Posterior vena cava (tissue), 2 donors: ENCODE data around the gene AHRR. TPM values are rescaled to one million over a fixed set of nuclear protein-coding genes. Genes with fewer than 3 reads are reported as not detected.
"Not testable (repeated sequence)": the region's sequence is repeated elsewhere in the genome, so short reads cannot be mapped to it uniquely, and the experiment has no call there.

ENCODE experiments used
- DNase-seq: peaks from one replicate; pipeline ENCODE4 v3.0.0-alpha.2; 2020; ENCODE audit warnings: low spot score
- intact Hi-C, 2 donors: fragments of 100-400 bp; cut with DNase I; formaldehyde crosslinking; loops; one replicate each; pipeline versions ENCODE4 v1.14.1 to v1.14.2; 2022 to 2023
- total RNA-seq, 2 donors: library from RNA; stranded (reverse); fragmentation: NEBNext Ultra II Directional; extraction: Animal tissue kit (Norgen Biotek cat#: 25700); gene quantifications; one replicate each; pipeline ENCODE4 v1.2.1, GENCODE V29; 2021
- donor health status: DM: yes; HTN: yes; CAD: no.
- donor health status: DM: yes; HTN: yes; CAD: no.

The AHRR gene
- total RNA-seq, 2 donors from 2014 or later: 0.69 to 2.9 TPM

DNA sequence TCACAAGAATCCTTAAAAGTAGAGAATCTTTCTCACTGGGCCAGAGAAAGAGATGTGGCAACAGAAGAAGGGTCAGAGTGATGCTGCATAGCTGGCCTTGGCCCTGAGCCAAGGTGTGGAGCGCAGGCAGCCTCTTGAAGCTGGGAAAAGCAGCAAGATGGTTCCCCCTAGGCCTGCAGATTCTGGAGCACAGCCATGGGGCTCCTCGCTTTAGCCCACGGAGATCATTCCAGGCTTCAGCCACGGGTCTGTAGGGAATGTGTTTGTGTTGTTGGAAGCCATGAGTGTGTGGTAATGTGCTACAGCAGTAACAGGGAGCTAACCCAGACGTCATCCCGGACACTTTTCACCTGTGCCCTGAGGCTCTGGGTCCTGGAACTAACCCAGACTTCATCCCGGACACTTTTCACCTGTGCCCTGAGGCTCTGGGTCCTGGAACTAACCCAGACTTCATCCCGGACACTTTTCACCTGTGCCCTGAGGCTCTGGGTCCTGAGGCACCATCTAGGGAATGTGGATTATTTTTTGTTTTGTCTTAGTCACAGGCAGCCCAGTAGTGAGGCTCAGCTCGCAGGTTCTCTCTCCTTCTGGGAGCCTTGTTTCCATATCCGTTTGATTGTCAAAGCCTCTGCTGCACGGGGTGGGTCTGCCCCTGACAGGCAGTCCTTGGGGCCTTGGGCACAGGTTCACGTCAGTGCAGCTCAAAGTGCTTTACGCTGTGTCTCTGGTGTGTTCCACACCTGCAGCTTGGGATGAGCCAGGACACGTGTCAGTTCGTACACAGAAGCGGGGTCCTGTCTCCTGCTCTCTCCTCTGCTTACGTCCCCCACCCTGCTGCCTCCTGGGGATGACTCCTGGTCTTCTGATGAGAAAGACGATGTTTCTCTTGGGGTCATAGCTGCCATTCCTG is 65.2 kb downstream of the AHRR start:
- intact Hi-C loops: no loop called here
- peak; percentile 43 for DNase-seq

DNA sequence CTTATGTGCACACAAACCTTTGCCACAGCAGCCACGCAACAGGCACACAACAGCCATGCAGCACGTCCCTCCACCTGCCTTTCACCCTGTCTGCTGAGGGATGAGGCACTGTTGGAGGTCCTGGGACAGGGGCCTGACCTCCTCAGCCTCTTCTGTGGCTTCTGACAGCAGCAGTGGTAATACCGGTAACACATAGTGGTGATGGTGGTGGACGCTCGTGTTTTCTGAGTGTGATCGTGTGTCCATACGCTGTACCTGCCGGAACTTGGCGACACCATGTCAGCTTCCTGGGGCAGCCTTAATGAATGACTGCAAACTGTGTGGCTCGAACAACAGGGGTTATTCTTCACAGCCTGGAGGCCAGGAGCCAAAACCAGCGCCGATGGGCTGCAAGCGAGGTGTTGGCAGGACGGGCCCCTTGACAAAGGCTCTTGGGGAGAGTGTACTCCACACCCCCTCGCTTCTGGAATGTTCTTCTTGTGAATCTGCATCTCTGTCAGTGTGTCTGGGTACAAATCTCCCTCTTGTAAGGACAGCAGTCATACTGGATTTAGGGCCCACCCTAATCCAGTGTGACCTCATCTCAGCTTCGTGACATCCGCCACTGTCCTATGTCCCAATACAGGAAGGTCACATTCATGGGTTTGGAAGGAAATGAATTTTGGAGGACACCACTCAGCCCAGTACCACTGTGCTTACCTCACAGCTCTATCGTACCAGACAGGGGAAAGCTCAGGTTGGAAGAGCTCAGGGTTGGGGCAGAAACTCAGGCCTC is 66.2 kb downstream of the AHRR start:
- peak; percentile 70 for DNase-seq
- intact Hi-C loops: no loop called here

DNA sequence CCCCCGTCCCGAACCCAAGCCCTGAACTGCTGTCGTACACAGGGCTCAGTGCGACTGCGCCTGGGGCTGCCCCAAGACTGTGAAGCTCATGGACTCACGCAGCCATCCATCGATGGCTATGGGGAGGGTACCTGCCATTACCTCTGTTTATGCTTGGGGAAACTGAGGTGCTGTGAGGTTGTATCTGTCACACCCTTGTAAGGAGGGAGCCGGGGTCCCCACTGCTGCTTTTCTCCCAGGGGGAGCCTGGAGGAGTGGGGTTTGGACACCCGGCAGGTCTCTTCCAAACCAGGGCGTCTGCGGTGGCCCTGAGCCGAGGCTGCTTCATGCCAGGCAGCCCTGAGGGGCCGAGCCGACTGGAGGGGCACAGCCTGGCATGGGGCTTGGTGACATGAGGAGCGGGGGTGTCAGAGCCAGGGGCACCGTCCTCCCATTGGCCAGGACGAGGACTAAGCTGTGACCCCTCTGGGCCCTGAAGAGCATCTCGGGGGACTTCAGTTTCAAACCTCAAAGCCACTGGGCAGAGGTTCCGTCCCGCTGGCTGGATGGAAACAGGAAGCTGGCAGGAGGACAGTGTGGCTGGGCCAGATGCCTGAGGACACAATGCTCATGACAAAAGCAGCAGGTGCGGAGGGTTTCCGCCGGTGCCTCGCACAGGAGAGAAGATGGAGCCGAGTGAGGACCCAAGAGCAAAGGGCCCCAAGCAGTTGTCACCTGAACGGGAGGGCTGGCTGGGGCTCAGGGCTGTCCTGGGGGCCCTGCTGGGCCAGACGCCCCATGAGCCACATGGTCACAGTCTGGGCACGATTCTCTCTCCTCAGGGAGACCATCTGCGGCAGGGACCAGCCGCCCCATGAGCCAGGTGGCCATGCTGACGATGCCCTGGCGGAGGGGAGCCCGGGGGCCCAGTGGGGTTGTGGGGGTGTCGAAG is 67.0 kb downstream of the AHRR start:
- peak; percentile 53 for DNase-seq
- intact Hi-C loops: no loop called here

GRCh38 chr5:389197-389821 is 67.8 kb downstream of the AHRR start:
- intact Hi-C loops: no loop called here
- peak; percentile 62 for DNase-seq

DNA sequence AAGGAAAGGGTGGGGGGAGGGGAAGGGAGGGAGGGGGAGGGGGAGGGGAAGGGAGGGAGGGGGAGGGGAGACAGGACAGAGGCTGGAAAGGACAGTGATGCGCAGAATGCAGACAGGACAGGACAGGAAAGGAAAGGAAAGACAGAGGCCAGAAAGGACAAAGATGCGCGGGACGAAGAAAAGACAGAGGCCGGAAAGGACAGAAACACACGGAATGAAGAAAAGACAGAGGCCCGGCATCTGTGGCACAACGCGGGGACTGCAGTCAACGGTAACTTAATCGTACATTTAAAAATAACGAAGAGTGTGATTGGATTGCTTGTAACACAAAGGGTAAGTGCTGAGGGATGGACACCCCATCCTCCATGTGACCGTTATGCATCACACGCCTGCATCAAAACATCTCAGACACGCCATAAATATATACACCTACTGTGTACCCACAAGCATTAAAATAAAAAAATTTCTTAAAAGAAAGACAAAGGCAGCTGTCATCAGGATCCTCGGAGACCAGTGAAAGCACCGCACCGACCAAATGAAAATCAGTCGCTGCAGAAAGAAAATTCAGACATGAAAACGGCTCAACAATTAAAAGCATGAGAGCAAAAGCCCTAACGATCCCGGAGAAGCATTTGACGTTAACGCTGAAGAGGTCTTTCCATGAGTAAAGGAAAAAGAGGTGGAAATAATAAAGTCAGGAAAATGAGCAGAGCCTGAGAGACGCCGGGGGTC is 68.5 kb downstream of the AHRR start:
- intact Hi-C loops: no loop called here
- DNase-seq: no peak

- intact Hi-C loops: no loop called here
- DNase-seq: peak; percentile 42
Observed at GRCh38 chr5:390623-391491, 69.3 kb downstream of the AHRR start.

DNA sequence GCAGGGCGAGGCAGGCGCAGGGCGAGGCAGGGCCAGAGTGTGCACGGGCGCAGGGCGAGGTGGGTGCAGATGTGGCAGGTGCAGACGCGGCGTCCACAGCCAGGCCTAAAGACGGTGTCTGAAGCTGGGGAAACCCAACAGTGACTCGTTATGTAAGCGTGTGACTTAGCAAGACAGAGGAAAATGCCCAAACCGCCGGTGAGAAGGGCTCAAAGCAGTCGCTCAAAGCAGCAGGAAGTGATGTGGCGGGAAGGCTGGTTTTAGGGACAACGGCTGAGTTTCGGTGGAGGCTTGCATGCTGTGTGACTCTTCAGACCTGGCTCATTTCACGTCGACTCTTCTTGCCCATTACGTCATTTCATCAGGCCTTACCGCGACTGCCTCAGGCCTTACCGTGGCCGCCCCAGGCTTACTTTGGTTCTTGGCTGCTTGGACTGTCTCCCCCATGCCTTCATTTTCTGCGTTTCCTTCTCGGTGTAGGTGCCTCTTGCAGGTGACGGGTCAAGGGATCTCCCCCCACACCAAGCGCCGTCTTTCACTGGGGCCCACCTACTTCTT is 71.0 kb downstream of the AHRR start:
- intact Hi-C loops: no loop called here
- peak; percentile 67 for DNase-seq

- intact Hi-C loops: no loop called here
- peak; percentile 35 for DNase-seq
Observed at GRCh38 chr5:393846-394275, 72.3 kb downstream of the AHRR start.

DNA sequence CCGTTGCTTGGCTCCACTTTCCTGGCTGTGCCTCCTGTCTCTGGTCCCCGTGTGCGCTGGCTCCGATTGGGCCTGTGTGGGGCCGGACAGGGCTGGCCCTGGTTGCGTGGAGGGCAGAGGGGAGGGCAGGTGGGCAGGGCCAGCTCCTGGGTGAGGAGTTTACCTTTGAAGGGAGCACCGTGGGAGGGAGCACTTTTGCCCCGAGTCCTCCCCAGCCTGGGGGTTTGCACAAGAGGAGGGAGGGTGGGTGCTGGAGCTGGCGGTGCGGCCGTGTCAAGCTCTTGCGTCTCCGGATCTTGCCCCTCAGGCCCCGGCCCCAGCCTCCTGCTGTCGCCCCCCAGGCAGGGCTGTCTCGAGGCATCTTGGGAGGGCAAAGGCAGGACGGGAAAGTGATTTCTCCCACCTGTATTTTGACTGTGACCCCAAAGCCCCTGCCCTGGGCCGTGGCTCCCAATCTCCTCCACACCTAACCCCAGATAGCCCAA is 73.2 kb downstream of the AHRR start:
- intact Hi-C loops: no loop called here
- peak; percentile 80 for DNase-seq

DNA sequence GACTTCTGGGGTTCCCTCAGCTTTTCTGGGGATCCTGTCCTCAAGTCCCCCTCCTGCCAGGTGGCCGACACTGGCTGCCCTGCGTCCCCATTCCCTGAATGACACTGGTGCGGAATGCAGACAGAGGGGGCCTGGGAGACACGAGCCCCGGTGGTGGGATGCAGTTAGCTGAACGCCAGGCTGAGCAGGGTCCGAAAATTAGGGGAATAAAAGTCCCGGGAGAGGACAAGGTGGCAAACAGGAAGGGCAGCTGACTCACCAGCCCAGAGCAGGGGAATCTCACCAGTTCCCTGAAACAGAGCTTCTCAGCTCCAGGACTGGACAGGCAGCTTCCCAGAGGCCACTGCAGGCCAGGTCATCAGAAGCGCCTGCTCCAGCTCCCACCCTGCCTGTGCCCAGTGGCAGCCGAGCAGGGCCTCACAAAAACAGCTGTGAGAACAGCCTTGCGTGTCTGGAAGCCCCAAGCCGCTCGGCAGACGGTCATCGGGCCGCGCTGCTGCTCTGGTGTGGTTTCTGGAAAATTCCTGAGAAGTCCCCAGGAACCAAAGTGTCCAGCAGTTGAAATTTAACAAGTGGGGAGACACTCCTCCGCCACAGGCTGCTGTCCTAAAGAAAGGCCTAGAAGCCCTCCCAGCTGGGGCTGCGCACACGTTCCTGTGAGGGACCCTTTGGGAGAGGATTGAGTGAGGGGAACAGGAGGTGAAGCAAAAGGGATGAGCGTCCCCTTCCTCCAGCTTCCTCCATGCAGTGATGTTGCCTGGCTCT is 73.8 kb downstream of the AHRR start:
- intact Hi-C loops: no loop called here
- DNase-seq: peak; percentile 74

- intact Hi-C loops: no loop called here
- peak; percentile 73 for DNase-seq
Observed at GRCh38 chr5:395921-396530, 74.5 kb downstream of the AHRR start.

GRCh38 chr5:396531-396961 is 75.0 kb downstream of the AHRR start:
- DNase-seq: peak; percentile 62
- intact Hi-C loops: no loop called here

DNA sequence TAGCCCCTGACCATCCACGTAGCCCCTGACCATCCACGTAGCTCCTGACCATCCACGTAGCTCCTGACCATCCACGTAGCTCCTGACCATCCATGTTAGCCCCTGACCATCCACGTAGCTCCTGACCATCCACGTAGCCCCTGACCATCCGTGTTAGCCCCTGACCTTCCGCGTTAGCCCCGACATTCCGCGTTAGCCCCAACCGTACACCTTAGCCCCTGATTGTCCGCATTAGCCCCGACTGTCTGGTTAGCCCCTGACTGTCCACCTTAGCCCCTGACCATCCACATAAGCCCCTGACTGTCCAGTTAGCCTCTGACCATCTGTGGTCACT is 76.6 kb downstream of the AHRR start:
- DNase-seq, intact Hi-C loops: not testable (repeated sequence)

- intact Hi-C loops: no loop called here
- DNase-seq: peak; percentile 81
Observed at GRCh38 chr5:398475-399295, 77.2 kb downstream of the AHRR start.
